Esophagus (tissue), 2 donors: ENCODE data around the gene LSAMP. TPM values are rescaled to one million over a fixed set of nuclear protein-coding genes. Genes with fewer than 3 reads are reported as not detected.

Source experiments
- H3K27ac ChIP-seq, 2 donors: one replicate each; pipeline ENCODE4 v1.5.1; 2013; ENCODE audit warnings: low read depth in 2 of 2, mild to moderate bottlenecking in 2 of 2, inconsistent platforms in 1 of 2, low read length in 1 of 2, moderate library complexity in 1 of 2
- H3K27me3 ChIP-seq, 2 donors: one replicate each; pipeline ENCODE4 v1.6.1; 2013; ENCODE audit warnings: low read length in 2 of 2, control low read depth in 1 of 2, mild to moderate bottlenecking in 1 of 2; ENCODE audit not compliant: insufficient read depth in 2 of 2, control insufficient read depth in 1 of 2
- H3K36me3 ChIP-seq, 2 donors: one replicate each; pipeline ENCODE4 v1.6.1; 2013; ENCODE audit warnings: low read length in 1 of 2; ENCODE audit not compliant: control insufficient read depth in 2 of 2, insufficient read depth in 2 of 2
- H3K4me1 ChIP-seq, 2 donors: one replicate each; pipeline ENCODE4 v1.6.1; 2013; ENCODE audit warnings: low read length in 1 of 2; ENCODE audit not compliant: control insufficient read depth in 2 of 2, insufficient read depth in 2 of 2
- H3K4me3 ChIP-seq, 2 donors: one replicate each; pipeline ENCODE4 v1.5.1; 2013; ENCODE audit warnings: low read length in 2 of 2, mild to moderate bottlenecking in 2 of 2, low read depth in 1 of 2, moderate library complexity in 1 of 2
- H3K9me3 ChIP-seq, 2 donors: one replicate each; pipeline ENCODE4 v1.6.1; 2013; ENCODE audit warnings: mild to moderate bottlenecking in 2 of 2, low read depth in 1 of 2, low read length in 1 of 2, moderate library complexity in 1 of 2; ENCODE audit not compliant: control insufficient read depth in 2 of 2, insufficient read depth in 1 of 2
- WGBS, 2 donors: extraction: QIAGEN DNeasy Blood & Tissue Kit; methylation state at CpG; one replicate each; pipeline ENCODE4 v1.1.7; 2013; 5-methylcytosine and 5-hydroxymethylcytosine counted together
- polyA plus RNA-seq, 2 donors: library from polyadenylated mRNA; stranded (reverse); fragments of 200-250 nt; gene quantifications; one replicate each; pipeline ENCODE4 v1.2.3, GENCODE V29; 2013
- donor health status: healthy with polysubstance abuse.
- donor health status: Bipolar disorder and iron deficiency.

LSAMP gene
- polyA plus RNA-seq, 2 donors = 0.10 to 0.16 TPM

DNA sequence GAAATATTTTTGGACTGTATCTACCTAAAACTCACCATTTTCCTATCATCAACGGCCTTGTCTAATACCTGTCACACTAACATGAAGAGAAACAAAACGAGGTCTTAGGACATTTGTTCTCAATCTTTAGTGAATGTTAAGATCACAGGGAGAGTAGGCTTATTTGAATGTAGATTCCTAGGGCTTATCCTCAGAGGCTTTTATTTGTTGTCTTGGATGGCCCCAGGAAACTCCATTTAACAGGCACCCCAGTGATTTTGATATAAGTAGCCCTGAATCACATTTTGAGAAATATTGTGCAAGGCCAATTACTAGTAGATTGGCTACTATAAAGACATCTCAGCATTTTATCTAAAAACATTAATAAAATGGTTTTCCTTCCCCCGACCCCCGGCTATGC lies 454.6 kb downstream of the LSAMP start:
- H3K4me1 ChIP-seq = no peaks in the 10 kb centered on the region
- WGBS, 2 donors = 73 to 75% methylated on average over 4 of the region's 4 CpGs
- no peaks in the 10 kb centered on the region for H3K36me3 ChIP-seq
- H3K27ac ChIP-seq = no peak overlapping the region
- peaks cover 0 to 2% of the 10 kb centered on the region in 2 donors for H3K9me3 ChIP-seq
- no peaks in the 10 kb centered on the region for H3K27me3 ChIP-seq
- no peak overlapping the region for H3K4me3 ChIP-seq

DNA sequence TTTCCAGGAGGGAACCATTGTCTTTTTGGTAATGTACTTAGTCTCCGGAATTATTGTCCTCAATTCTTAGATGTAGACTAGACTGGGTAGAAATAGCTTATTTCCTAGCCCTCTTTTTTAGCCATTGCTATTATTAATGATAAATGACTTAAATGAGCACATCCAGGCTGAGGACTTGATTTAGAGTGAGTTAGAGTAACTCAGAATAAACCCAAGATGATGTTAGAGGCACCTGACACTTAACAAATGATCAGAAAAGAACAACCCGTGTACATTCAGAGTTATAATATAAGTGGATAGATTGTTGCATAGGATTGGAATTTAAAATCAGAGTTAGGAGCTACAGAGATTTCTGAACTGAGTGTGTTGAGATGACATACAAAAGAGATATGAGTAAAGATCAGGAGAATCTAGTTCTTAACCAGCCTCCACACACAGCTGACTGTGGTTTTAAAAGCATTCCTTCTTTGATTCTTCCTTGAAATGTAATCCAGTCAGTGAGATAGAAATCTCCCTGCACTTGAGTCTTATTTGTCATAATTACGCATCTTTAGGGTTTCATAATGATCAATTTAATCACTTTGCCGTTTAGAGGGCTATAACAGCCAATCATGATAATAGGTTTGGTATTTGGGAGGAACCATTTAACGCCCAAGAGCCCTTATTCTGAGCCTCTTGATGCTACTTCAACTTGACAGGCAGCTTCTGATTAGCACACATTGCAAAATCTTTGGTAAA lies 455.4 kb downstream of the LSAMP start:
- Histone ChIP-seq H3K27me3 (no peaks in the 10 kb centered on the region), H3K9me3 (peaks cover 0 to 2% of the 10 kb centered on the region in 2 donors), H3K36me3 (no peaks in the 10 kb centered on the region), H3K4me1 (no peaks in the 10 kb centered on the region), H3K27ac (no peak overlapping the region), H3K4me3 (no peak overlapping the region)
- 67 to 89% methylated on average over 5 of the region's 5 CpGs for WGBS, 2 donors

GRCh38 chr3:115986555-115987207 lies 458.6 kb downstream of the LSAMP start:
- Histone ChIP-seq H3K4me1 (no peaks in the 10 kb centered on the region), H3K27ac (no peak overlapping the region), H3K9me3 (peaks cover 0 to 2% of the 10 kb centered on the region in 2 donors), H3K27me3 (no peaks in the 10 kb centered on the region), H3K36me3 (no peaks in the 10 kb centered on the region), H3K4me3 (no peak overlapping the region)
- WGBS, 2 donors = 75 to 78% methylated on average over 2 of the region's 2 CpGs

DNA sequence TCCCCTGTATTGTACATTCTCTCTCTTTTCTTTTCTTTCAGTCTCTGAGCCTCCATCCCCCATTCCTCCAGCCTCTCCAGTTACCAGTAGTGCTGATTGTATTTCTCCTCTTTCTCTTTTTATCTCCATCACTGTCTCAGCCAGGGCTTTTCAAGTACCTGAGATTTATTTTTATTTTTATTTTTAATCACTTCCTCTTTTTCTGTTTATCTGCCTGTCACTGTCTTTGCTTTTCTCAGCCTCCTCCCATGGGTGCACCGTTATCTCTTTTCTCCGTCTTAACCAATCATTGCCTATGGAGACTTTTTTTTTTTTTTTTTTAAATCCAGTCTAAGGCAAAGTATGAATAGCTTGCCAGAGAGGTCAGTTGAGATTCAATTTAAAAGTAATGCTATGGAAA lies 462.7 kb downstream of the LSAMP start:
- H3K9me3 ChIP-seq = peaks cover 0 to 2% of the 10 kb centered on the region in 2 donors
- 84 to 92% methylated on average over 2 of the region's 2 CpGs for WGBS, 2 donors
- no peak overlapping the region for H3K27ac ChIP-seq

DNA sequence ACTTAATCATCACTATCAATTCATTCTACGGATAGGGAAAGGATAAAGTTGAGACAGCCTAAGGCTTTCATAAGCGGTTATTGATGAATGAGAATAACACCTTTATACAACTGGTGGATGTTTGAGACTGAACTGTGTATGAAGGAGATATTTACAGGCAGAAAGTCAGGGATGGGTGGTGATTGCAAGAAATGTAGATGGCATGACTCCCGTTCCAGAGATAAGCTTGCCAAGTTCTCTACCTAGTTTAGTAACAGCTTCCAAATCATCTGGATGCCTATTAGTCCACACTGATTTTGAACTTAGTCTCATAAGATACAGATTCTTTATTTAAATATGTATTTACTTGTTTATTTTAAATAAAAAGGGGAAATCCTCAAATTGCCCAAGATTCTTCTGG lies 463.2 kb downstream of the LSAMP start:
- Histone ChIP-seq H3K27ac (no peak overlapping the region), H3K4me1 (no peaks in the 10 kb centered on the region), H3K36me3 (no peaks in the 10 kb centered on the region), H3K4me3 (no peak overlapping the region), H3K27me3 (no peaks in the 10 kb centered on the region), H3K9me3 (peaks cover 0 to 2% of the 10 kb centered on the region in 2 donors)
- 52 to 58% methylated on average over 3 of the region's 3 CpGs for WGBS, 2 donors

More for the DNA sequence above, 462.7 kb downstream of the LSAMP start:
- no peaks in the 10 kb centered on the region for H3K27me3 ChIP-seq
- H3K36me3 ChIP-seq = no peaks in the 10 kb centered on the region
- H3K4me1 ChIP-seq = no peaks in the 10 kb centered on the region
- H3K4me3 ChIP-seq = no peak overlapping the region

- WGBS, 2 donors = 46 to 61% methylated on average over 3 of the region's 3 CpGs
- Histone ChIP-seq H3K9me3 (no peaks in the 10 kb centered on the region), H3K27me3 (no peaks in the 10 kb centered on the region), H3K36me3 (no peaks in the 10 kb centered on the region), H3K4me3 (no peak overlapping the region), H3K27ac (no peak overlapping the region), H3K4me1 (no peaks in the 10 kb centered on the region)
Measured at GRCh38 chr3:115980709-115981108, 464.6 kb downstream of the LSAMP start.

- Histone ChIP-seq H3K27me3 (no peaks in the 10 kb centered on the region), H3K27ac (no peak overlapping the region), H3K36me3 (no peaks in the 10 kb centered on the region), H3K4me1 (no peaks in the 10 kb centered on the region), H3K4me3 (no peak overlapping the region), H3K9me3 (no peaks in the 10 kb centered on the region)
- 76 to 88% methylated on average over 4 of the region's 4 CpGs for WGBS, 2 donors
Measured at GRCh38 chr3:115977866-115978265, 467.4 kb downstream of the LSAMP start.

- H3K27ac ChIP-seq = no peak overlapping the region
- no peak overlapping the region for H3K4me3 ChIP-seq
- no peaks in the 10 kb centered on the region for H3K36me3 ChIP-seq
- H3K9me3 ChIP-seq = no peaks in the 10 kb centered on the region
- 63 to 87% methylated on average over 1 of the region's 1 CpG for WGBS, 2 donors
- H3K27me3 ChIP-seq = no peaks in the 10 kb centered on the region
- H3K4me1 ChIP-seq = no peaks in the 10 kb centered on the region
Measured at GRCh38 chr3:115975796-115976195, 469.5 kb downstream of the LSAMP start.

DNA sequence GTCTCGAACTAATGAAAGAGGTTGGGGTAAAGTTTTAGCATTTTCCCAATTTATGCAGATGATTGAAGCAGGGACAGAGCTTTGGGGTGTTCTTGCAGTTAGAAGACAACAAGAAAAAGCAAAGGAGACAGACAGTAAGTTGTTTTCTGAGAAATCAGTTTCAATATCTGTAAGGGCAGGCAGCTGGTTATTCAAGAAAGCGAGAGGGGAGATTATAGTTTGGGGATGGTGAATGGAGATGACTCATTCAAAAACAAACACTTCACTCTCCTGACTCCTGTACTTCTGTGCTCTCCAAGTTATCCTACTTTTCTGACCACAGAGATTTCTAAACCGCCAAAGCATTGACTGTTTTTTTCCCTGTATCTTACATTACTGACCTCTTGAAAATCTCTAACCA lies 469.9 kb downstream of the LSAMP start:
- H3K9me3 ChIP-seq = no peaks in the 10 kb centered on the region
- H3K27me3 ChIP-seq = no peaks in the 10 kb centered on the region
- H3K27ac ChIP-seq = no peak overlapping the region
- H3K4me3 ChIP-seq = no peak overlapping the region
- WGBS, 2 donors = 47 to 59% methylated on average over 3 of the region's 3 CpGs
- no peaks in the 10 kb centered on the region for H3K4me1 ChIP-seq
- no peaks in the 10 kb centered on the region for H3K36me3 ChIP-seq

DNA sequence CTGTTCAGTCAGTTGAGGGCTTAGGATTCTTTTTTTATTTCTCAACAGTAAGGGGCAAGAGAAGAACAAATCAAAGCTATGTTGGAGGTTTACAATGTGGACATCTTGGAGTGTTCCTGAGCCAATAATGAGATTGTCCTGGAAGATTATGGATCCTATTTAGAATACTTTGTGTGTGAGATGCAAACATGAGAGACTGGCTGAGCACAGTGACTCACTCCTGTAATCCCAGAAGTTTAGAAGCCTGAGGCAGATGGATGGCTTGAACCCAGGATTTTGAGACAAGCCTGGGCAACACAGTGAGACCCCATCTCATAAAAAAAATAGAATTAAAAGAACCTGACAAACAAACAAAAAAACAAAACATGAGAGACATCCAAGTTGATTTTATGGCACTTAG lies 470.3 kb downstream of the LSAMP start:
- no peaks in the 10 kb centered on the region for H3K9me3 ChIP-seq
- no peaks in the 10 kb centered on the region for H3K4me1 ChIP-seq
- H3K4me3 ChIP-seq = no peak overlapping the region
- H3K36me3 ChIP-seq = no peaks in the 10 kb centered on the region
- H3K27ac ChIP-seq = no peak overlapping the region
- H3K27me3 ChIP-seq = no peaks in the 10 kb centered on the region
